ENCODE measurements around the gene CHM.
A peak's percentile ranks its signal among the peaks of the same experiment; 100 is the strongest.

Gene CHM

GRCh38 chrX:85905851-85906250 lies 141.5 kb downstream of the CHM start:
- DNase-seq = no peak

- DNase-seq = no peak
These were observed 143.5 kb downstream of the CHM start for GRCh38 chrX:85903692-85904471.

- DNase-seq = no peak
These were observed 149.8 kb downstream of the CHM start for GRCh38 chrX:85897362-85898126.

- no peak for DNase-seq
These were observed 164.8 kb downstream of the CHM start for GRCh38 chrX:85882601-85883000.

- no peak for DNase-seq
These were observed 176.8 kb downstream of the CHM start for GRCh38 chrX:85870585-85870984.

GRCh38 chrX:85865324-85865723 lies 182.0 kb downstream of the CHM start:
- no peak for DNase-seq

- no peak for DNase-seq
These were observed 187.9 kb downstream of the CHM start for GRCh38 chrX:85859426-85859825.

GRCh38 chrX:85851418-85851817 lies 195.9 kb downstream of the CHM start:
- DNase-seq = no peak

GRCh38 chrX:85836868-85837267 lies 210.5 kb downstream of the CHM start:
- no peak for DNase-seq

- DNase-seq = peak; percentile 87 to 90
These were observed 218.6 kb downstream of the CHM start for GRCh38 chrX:85828771-85829170.

GRCh38 chrX:85815203-85815751 lies 232.1 kb downstream of the CHM start:
- no peak for DNase-seq

Data from NCI-H1930 (cell line).